ENCODE data around the gene BNIP1.
"Not testable (repeated sequence)": the region's sequence is repeated elsewhere in the genome, so short reads cannot be mapped to it uniquely, and the experiment has no call there.

Gene BNIP1, protein sequence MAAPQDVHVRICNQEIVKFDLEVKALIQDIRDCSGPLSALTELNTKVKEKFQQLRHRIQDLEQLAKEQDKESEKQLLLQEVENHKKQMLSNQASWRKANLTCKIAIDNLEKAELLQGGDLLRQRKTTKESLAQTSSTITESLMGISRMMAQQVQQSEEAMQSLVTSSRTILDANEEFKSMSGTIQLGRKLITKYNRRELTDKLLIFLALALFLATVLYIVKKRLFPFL

GRCh38 chr5:173144200-173145176, at the start of gene BNIP1:
BNIP1 (plus strand) TSS chr5:173144531; CDS start chr5:173144546, 15 bp downstream.
- peak; percentile 90 to 96 (median 96) for DNase-seq (ENCODE audit: low read depth in 3 of 3)

DNA sequence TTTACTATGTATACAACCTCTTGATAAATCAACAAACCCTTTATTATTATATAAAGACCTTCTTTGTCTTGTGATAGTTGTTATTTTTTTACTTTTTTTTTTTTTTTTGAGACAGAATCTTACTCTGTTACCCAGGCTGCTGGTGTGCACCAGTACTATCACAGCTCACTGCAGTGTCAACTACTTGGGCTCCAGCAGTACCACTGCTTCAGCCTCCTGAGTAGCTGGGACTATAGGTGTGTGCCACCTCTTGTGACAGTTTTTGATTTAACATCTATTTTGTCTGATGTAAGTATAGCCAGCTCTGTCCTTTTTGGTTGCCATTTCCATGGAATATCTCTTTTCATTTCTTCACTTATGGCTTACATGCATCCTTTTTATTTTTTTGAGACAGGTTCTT, 45.5 kb upstream of the BNIP1 start:
- DNase-seq (ENCODE audit: low read depth in 3 of 3), result no peak

- no peak for DNase-seq (ENCODE audit: low read depth in 3 of 3)
Measured at GRCh38 chr5:173099461-173099860, 44.9 kb upstream of the BNIP1 start.

DNA sequence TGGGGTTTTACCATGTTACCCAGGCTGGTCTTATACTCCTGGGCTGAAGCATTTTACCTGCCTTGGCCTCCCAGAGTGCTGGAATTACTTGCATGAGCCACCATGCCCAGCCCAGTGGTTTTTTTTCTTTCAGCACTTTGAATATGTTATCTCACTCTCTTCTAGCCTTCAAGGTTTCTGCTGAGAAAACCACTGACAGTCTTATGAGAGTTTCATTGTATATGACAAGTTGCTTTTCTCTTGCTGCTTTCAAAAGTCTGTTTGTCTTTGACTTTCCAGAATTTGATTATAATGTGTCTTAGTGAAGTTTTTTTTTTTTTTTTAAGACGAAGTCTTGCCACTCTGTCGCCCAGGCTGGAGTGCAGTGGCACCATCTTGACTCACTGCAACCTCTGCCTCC, 43.1 kb upstream of the BNIP1 start:
- DNase-seq (ENCODE audit: low read depth in 3 of 3), result no peak

- no peak for DNase-seq (ENCODE audit: low read depth in 3 of 3)
Measured at GRCh38 chr5:173103411-173103810, 40.9 kb upstream of the BNIP1 start.

DNA sequence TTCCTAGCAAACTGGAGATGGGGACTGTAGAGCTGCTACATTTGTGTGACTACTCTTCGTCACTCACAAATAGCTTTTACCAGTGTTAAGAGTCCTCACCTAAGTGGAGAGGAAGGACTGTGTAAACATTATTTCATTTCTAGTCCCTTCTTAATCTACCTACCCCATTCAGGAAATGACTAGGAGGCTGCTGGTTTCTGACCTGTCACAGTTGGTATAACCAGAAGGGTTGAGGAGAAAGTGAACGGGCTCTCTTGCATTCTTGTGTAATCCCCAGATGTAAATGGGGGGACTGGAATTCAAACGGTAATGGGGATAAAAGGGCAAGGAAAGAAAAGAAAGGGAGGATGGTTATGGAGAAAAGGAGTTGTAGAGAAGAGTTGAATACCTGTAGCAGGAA, 35.4 kb upstream of the BNIP1 start:
- no peak for DNase-seq (ENCODE audit: low read depth in 3 of 3)

DNA sequence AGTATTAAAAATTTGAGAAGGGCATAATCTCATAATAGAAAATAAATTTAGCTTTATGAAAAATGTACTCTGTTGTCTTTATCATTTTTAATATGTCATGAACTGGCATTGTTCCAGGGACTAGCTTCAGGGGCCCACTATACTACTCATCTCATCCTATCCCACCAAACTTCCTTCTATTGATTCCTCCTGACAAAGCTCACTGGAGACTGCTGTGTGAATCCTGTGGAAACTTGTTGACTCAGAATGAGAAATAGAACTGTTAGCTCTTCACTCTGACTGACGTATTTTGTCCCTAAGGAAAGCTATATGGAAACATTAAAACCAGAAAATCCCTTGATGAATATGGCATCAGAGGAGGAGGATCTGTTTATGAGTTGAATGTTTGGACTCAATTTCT, 29.8 kb upstream of the BNIP1 start:
- DNase-seq (ENCODE audit: low read depth in 3 of 3), result no peak

DNA sequence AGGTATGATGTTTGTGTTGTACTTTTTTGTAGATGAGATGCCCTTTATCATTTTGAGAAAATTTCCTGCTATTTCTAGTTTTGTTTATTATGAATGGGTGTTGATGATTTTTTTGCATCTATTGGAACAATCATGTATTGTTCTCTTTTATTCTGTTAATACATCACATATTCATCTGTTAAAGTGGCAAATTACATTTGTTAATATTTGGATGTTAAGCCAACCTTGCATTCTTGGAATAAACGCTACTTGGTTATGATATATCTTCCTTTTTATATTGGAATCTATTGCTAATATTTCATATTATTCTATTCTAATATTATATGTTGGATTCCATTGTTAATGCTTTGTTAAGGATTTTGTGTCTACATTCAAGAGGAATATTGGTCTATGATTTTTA, 24.6 kb upstream of the BNIP1 start:
- DNase-seq (ENCODE audit: low read depth in 3 of 3), result no peak

DNA sequence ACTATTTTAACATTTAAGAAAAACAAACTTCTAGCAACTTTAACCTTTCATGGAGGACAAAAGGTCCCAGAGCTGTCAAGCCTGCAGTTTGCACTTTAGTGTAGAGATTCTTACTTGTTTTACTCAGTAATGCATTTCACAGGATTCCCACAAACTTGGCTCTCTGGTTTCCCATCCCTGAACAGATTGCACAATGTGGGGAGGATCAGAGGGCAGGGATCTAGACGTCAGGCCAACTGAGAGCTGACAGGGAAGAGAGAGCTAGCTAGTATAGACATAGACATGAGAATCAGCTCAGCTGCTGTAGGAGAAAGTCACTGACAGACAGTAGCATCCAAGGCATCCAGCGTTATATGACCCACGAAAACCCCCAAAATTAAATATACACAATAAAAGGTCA, 20.9 kb upstream of the BNIP1 start:
- no peak for DNase-seq (ENCODE audit: low read depth in 3 of 3)

GRCh38 chr5:173132166-173132565, 12.2 kb upstream of the BNIP1 start:
- DNase-seq (ENCODE audit: low read depth in 3 of 3), result not testable (repeated sequence)

DNA sequence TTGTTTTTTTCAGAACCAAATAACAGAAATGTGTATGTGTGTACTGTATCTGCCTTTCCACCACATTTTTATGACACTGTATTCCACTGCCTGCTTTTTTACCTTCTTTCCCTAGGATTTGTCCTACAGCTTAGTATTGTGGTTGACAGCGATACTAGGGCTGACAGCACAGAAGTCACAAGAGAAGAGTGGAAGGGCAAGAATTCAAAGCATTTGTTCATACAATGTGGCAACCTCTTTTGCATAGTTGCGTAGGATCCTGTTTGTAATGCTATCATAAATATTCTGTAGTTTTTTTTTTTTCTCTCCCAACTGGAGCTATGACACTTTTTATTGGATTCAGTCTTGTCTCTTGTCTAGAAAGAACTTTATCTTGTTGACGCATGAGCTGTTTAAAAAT, 5.6 kb upstream of the BNIP1 start:
- DNase-seq (ENCODE audit: low read depth in 3 of 3), result no peak

GRCh38 chr5:173139631-173140030, 4.7 kb upstream of the BNIP1 start:
- no peak for DNase-seq (ENCODE audit: low read depth in 3 of 3)

GRCh38 chr5:173140769-173141168, 3.6 kb upstream of the BNIP1 start:
- DNase-seq (ENCODE audit: low read depth in 3 of 3), result no peak

GRCh38 chr5:173143567-173143966, 764 bp upstream of the BNIP1 start:
- DNase-seq (ENCODE audit: low read depth in 3 of 3), result no peak

- DNase-seq (ENCODE audit: low read depth in 3 of 3), result no peak
Measured at GRCh38 chr5:173148354-173148753, 4.0 kb downstream of the BNIP1 start.

- DNase-seq (ENCODE audit: low read depth in 3 of 3), result no peak
Measured at GRCh38 chr5:173152547-173152946, 8.2 kb downstream of the BNIP1 start.

- no peak for DNase-seq (ENCODE audit: low read depth in 3 of 3)
Measured at GRCh38 chr5:173153842-173154241, 9.5 kb downstream of the BNIP1 start.

DNA sequence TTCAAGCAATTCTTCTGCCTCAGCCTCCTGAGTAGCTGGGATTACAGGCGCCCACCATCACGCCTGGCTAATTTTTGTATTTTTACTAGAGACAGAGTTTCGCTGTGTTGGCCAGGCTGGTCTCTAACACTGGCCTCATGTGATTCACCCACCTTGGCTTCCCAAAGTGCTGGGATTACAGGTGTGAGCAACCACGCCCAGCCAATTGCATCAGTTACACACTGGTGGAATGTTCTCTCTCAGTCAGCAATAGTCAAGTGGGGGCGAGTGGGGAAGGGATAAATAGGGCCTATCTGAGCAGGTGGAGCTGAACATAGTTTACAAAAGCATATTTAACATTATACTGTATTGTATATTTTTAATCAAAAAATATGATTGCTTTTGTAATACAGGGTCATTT, 10.3 kb downstream of the BNIP1 start:
- DNase-seq (ENCODE audit: low read depth in 3 of 3), result not testable (repeated sequence)

DNA sequence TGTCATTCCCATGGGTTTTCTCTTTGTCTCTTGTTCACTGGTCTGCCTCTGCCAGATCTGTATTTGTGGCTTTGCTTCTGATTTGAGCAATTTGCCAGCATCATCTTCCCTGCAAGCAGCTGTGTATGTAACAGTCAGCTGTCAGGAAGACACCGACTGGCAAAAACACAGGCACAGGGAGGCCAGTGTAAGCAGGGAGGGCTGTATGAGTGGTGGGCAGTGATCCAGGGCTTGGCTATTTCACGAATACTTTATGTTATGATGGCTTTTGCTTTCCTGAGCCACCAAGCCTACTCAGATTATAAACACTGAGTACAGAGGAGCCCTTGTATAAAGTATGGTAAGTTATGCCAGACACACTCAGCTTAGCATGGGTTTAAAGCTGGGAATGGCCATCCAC, 11.6 kb downstream of the BNIP1 start:
- no peak for DNase-seq (ENCODE audit: low read depth in 3 of 3)

GRCh38 chr5:173158366-173158765, 14.0 kb downstream of the BNIP1 start:
- no peak for DNase-seq (ENCODE audit: low read depth in 3 of 3)

- no peak for DNase-seq (ENCODE audit: low read depth in 3 of 3)
Measured at GRCh38 chr5:173159256-173159655, 14.9 kb downstream of the BNIP1 start.

DNA sequence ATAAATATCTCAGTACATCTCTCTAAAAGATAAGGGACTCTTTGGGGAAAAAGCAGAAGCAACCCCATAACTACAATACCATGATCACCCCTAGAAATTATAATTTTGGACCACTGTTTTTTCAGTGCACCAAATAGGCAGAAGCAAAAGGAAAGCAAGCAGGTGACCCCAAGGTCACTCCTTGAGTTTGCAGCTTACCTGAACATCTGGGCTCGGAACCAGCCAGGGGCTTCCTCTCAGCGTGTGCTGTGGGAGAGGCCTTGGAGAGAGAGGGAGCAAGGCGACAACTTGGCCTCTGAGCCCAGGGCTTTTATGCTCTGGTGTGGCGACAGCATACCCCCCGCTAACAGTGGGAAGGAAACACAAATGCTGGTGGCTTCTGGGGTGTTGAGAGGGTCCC, 16.8 kb downstream of the BNIP1 start:
- DNase-seq (ENCODE audit: low read depth in 3 of 3), result no peak

DNA sequence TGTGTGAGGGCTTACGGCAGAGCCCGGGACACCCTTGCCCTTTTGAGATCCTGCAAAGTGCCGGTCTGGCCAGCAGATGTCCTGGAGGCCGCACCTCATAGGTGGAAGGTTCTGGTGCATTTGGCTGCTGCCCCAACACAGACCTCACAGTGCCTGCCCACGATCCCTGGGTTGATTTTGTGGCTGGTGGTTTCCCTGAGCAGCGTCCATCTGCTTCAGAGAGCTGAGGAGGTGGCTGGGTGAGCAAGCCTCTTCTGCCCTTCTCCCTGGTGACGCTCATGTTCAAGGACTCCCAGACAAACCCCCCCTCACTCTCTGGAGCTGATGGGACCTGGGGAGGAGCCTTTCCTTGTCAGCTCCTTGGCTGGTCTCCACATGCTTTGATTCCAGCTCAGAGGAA, 18.9 kb downstream of the BNIP1 start:
- no peak for DNase-seq (ENCODE audit: low read depth in 3 of 3)
